OCI-LY3 (cell line): ENCODE results near the gene MYO9A.

ENCODE experiments used
- CTCF ChIP-seq: fragments of 200-600, 300-600 bp; sonication (generic); IDR thresholded peaks from 2 replicates; pipeline ENCODE4 v1.5.1; 2014; ENCODE audit warnings: antibody characterized with exemption, low read length, low read depth
- EZH2phosphoT487 ChIP-seq: fragments of 200-600 bp; shearing (Covaris generic); IDR thresholded peaks from 2 replicates; pipeline ENCODE4 v1.6.1; 2018; ENCODE audit warnings: antibody characterized with exemption, mixed run types, low read depth

GRCh38 chr15:72037321-72037720, 80.6 kb downstream of the MYO9A start:
- TF ChIP-seq CTCF (no peak), EZH2phosphoT487 (no peak)
